ENCODE measurements around the gene FRMD4A.

- no peak for TF ChIP-seq POLR2A (IDR thresholded peaks at IDR 0.05)
- TF ChIP-seq, protein P1, sequence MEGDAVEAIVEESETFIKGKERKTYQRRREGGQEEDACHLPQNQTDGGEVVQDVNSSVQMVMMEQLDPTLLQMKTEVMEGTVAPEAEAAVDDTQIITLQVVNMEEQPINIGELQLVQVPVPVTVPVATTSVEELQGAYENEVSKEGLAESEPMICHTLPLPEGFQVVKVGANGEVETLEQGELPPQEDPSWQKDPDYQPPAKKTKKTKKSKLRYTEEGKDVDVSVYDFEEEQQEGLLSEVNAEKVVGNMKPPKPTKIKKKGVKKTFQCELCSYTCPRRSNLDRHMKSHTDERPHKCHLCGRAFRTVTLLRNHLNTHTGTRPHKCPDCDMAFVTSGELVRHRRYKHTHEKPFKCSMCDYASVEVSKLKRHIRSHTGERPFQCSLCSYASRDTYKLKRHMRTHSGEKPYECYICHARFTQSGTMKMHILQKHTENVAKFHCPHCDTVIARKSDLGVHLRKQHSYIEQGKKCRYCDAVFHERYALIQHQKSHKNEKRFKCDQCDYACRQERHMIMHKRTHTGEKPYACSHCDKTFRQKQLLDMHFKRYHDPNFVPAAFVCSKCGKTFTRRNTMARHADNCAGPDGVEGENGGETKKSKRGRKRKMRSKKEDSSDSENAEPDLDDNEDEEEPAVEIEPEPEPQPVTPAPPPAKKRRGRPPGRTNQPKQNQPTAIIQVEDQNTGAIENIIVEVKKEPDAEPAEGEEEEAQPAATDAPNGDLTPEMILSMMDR (IDR thresholded peaks at IDR 0.05): no peak
These were observed 597.7 kb downstream of the FRMD4A start for GRCh38 chr10:13733071-13733470.

Measured in testis (tissue), 2 donors.